ENCODE results near the gene WDFY2. TPM values are rescaled to one million over a fixed set of nuclear protein-coding genes. Genes with fewer than 3 reads are reported as not detected.

The WDFY2 gene
- total and polyA plus RNA-seq, 10 of the 15 experiments (the other 5 are each of a cell fraction or from before 2014, with no cell fraction given): 2.1 to 13.0 (median 8.1) TPM

GRCh38 chr13:51583875-51584730, at the start of gene WDFY2 (continued):
- TF ChIP-seq, protein P1, sequence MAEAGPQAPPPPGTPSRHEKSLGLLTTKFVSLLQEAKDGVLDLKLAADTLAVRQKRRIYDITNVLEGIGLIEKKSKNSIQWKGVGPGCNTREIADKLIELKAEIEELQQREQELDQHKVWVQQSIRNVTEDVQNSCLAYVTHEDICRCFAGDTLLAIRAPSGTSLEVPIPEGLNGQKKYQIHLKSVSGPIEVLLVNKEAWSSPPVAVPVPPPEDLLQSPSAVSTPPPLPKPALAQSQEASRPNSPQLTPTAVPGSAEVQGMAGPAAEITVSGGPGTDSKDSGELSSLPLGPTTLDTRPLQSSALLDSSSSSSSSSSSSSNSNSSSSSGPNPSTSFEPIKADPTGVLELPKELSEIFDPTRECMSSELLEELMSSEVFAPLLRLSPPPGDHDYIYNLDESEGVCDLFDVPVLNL (IDR thresholded peaks at IDR 0.05; ENCODE audit: low read depth, low read length): peak; percentile 64
- TF ChIP-seq, protein P2, sequence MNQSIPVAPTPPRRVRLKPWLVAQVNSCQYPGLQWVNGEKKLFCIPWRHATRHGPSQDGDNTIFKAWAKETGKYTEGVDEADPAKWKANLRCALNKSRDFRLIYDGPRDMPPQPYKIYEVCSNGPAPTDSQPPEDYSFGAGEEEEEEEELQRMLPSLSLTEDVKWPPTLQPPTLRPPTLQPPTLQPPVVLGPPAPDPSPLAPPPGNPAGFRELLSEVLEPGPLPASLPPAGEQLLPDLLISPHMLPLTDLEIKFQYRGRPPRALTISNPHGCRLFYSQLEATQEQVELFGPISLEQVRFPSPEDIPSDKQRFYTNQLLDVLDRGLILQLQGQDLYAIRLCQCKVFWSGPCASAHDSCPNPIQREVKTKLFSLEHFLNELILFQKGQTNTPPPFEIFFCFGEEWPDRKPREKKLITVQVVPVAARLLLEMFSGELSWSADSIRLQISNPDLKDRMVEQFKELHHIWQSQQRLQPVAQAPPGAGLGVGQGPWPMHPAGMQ (IDR thresholded peaks at IDR 0.05; ENCODE audit: borderline replicate concordance): no peak
- no peak for TF ChIP-seq ATF3 (IDR thresholded peaks at IDR 0.05; ENCODE audit: borderline replicate concordance, extremely low read depth, low read depth, low read length)
- TF ChIP-seq BHLHE40 (IDR thresholded peaks at IDR 0.05; ENCODE audit: borderline replicate concordance in 1 of 2, low read depth in 2 of 2, low read length in 1 of 2): peak; percentile 45 to 67; a peak in 3 of 4 replicates
- no peak for TF ChIP-seq TBL1XR1 (IDR thresholded peaks at IDR 0.05; ENCODE audit: low read depth, low read length)
- no peak for TF ChIP-seq HDAC2 (IDR thresholded peaks at IDR 0.05)
- TF ChIP-seq SUZ12 (IDR thresholded peaks at IDR 0.05; ENCODE audit: unreplicated experiment): no peak
- TF ChIP-seq, protein P3, sequence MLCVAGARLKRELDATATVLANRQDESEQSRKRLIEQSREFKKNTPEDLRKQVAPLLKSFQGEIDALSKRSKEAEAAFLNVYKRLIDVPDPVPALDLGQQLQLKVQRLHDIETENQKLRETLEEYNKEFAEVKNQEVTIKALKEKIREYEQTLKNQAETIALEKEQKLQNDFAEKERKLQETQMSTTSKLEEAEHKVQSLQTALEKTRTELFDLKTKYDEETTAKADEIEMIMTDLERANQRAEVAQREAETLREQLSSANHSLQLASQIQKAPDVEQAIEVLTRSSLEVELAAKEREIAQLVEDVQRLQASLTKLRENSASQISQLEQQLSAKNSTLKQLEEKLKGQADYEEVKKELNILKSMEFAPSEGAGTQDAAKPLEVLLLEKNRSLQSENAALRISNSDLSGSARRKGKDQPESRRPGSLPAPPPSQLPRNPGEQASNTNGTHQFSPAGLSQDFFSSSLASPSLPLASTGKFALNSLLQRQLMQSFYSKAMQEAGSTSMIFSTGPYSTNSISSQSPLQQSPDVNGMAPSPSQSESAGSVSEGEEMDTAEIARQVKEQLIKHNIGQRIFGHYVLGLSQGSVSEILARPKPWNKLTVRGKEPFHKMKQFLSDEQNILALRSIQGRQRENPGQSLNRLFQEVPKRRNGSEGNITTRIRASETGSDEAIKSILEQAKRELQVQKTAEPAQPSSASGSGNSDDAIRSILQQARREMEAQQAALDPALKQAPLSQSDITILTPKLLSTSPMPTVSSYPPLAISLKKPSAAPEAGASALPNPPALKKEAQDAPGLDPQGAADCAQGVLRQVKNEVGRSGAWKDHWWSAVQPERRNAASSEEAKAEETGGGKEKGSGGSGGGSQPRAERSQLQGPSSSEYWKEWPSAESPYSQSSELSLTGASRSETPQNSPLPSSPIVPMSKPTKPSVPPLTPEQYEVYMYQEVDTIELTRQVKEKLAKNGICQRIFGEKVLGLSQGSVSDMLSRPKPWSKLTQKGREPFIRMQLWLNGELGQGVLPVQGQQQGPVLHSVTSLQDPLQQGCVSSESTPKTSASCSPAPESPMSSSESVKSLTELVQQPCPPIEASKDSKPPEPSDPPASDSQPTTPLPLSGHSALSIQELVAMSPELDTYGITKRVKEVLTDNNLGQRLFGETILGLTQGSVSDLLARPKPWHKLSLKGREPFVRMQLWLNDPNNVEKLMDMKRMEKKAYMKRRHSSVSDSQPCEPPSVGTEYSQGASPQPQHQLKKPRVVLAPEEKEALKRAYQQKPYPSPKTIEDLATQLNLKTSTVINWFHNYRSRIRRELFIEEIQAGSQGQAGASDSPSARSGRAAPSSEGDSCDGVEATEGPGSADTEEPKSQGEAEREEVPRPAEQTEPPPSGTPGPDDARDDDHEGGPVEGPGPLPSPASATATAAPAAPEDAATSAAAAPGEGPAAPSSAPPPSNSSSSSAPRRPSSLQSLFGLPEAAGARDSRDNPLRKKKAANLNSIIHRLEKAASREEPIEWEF (IDR thresholded peaks at IDR 0.05; ENCODE audit: insufficient replicate concordance, low read depth, low read length): no peak
- TF ChIP-seq YY1 (IDR thresholded peaks at IDR 0.05; ENCODE audit: low read depth, low read length): peak; percentile 81
- TF ChIP-seq, protein P4, sequence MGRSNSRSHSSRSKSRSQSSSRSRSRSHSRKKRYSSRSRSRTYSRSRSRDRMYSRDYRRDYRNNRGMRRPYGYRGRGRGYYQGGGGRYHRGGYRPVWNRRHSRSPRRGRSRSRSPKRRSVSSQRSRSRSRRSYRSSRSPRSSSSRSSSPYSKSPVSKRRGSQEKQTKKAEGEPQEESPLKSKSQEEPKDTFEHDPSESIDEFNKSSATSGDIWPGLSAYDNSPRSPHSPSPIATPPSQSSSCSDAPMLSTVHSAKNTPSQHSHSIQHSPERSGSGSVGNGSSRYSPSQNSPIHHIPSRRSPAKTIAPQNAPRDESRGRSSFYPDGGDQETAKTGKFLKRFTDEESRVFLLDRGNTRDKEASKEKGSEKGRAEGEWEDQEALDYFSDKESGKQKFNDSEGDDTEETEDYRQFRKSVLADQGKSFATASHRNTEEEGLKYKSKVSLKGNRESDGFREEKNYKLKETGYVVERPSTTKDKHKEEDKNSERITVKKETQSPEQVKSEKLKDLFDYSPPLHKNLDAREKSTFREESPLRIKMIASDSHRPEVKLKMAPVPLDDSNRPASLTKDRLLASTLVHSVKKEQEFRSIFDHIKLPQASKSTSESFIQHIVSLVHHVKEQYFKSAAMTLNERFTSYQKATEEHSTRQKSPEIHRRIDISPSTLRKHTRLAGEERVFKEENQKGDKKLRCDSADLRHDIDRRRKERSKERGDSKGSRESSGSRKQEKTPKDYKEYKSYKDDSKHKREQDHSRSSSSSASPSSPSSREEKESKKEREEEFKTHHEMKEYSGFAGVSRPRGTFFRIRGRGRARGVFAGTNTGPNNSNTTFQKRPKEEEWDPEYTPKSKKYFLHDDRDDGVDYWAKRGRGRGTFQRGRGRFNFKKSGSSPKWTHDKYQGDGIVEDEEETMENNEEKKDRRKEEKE (IDR thresholded peaks at IDR 0.05): no peak
- peak; percentile 86; the same call in 1 of the 2 replicates for TF ChIP-seq RCOR1 (conservative IDR thresholded peaks at IDR 0.05; ENCODE audit: low read depth, low read length)
- no peak for TF ChIP-seq TCF3 (IDR thresholded peaks at IDR 0.05; ENCODE audit: borderline replicate concordance, insufficient read depth, low read depth, low read length)
- peak; percentile 81; the same call in 1 of the 2 replicates for TF ChIP-seq NBN (IDR thresholded peaks at IDR 0.05)
- TF ChIP-seq NR2C1 (IDR thresholded peaks at IDR 0.05): no peak
- no peak for TF ChIP-seq POU2F2 (IDR thresholded peaks at IDR 0.05; ENCODE audit: borderline replicate concordance, low read depth, low read length)
- TF ChIP-seq BACH1 (IDR thresholded peaks at IDR 0.05; ENCODE audit: borderline replicate concordance): no peak
- peak; percentile 73 for TF ChIP-seq TARDBP (IDR thresholded peaks at IDR 0.05; ENCODE audit: borderline replicate concordance)
- TF ChIP-seq NRF1 (conservative IDR thresholded peaks at IDR 0.05; ENCODE audit: low read depth, low read length): peak; percentile 93

Data from GM12878 (cell line).